ENCODE data around the gene SAMD8. TPM values are rescaled to one million over a fixed set of nuclear protein-coding genes. Genes with fewer than 3 reads are reported as not detected.
"Not testable (repeated sequence)": the region's sequence is repeated elsewhere in the genome, so short reads cannot be mapped to it uniquely, and the experiment has no call there.

SAMD8 gene
- total and polyA plus RNA-seq, 2 donors (not counting 1 experiment from before 2014, with no cell fraction given): 15.9 to 35.7 TPM

- H3K9me3 Mint-ChIP-seq (ENCODE audit: insufficient read depth): no peaks in the 10 kb centered on the region
- no peak overlapping the region for H3K4me3 Mint-ChIP-seq
- peaks cover 40% of the 10 kb centered on the region for H4K20me1 ChIP-seq (ENCODE audit: control insufficient read depth, insufficient read depth, low read length, poor library complexity, severe bottlenecking)
- TF ChIP-seq EZH2 (IDR thresholded peaks at IDR 0.05; ENCODE audit: borderline replicate concordance, insufficient read depth, low read depth, low read length, poor library complexity, severe bottlenecking): no peak
- TF ChIP-seq CTCF (IDR thresholded peaks at IDR 0.05): no peak
- H2AFZ ChIP-seq (ENCODE audit: insufficient read depth, low read depth, low read length, poor library complexity, severe bottlenecking): no peak overlapping the region
- ChIA-PET CTCF (no interaction called here), POLR2A (no interaction called here)
- H3K9ac ChIP-seq (ENCODE audit: low read length): no peak overlapping the region
- no peak overlapping the region for H3K27ac ChIP-seq (ENCODE audit: low read length in 2 of 2)
- H3K27me3 ChIP-seq (replicated peaks in 1 of 4; ENCODE audit: control extremely low read depth in 1 of 4, control insufficient read depth in 3 of 4, insufficient read depth in 4 of 4, low read length in 3 of 4): no peaks in the 10 kb centered on the region
- H3K4me1 Mint-ChIP-seq: peaks cover 21% of the 10 kb centered on the region
- no peaks in the 10 kb centered on the region for H3K9me3 ChIP-seq (ENCODE audit: control extremely low read depth in 1 of 3, control insufficient read depth in 2 of 3, insufficient read depth in 1 of 3, low read length in 2 of 3)
- no peak overlapping the region for H3K4me2 ChIP-seq (replicated peaks; ENCODE audit: low read depth, low read length, poor library complexity, severe bottlenecking)
- 95% methylated on average over 4 of the region's 4 CpGs for WGBS (ENCODE audit: insufficient coverage)
- DNase-seq: no peak
- H3K4me3 ChIP-seq (ENCODE audit: control extremely low read depth in 1 of 5, extremely low read depth in 1 of 5, insufficient read depth in 1 of 5, low read depth in 2 of 5, low read length in 4 of 5): no peak overlapping the region
- H3K27me3 Mint-ChIP-seq: no peaks in the 10 kb centered on the region
- ATAC-seq (ENCODE audit: low read depth): no peak
- no peak overlapping the region for H3K27ac Mint-ChIP-seq
- H3K4me1 ChIP-seq (ENCODE audit: control insufficient read depth in 2 of 2, insufficient read depth in 2 of 2, low read length in 2 of 2): no peaks in the 10 kb centered on the region
- H3K36me3 ChIP-seq (replicated peaks in 1 of 2; ENCODE audit: control extremely low read depth in 1 of 2, control insufficient read depth in 1 of 2, extremely low read depth in 1 of 2, insufficient read depth in 2 of 2, low read length in 1 of 2): peaks cover 8 to 87% of the 10 kb centered on the region in 2 experiments
- peaks cover 78% of the 10 kb centered on the region for H3K79me2 ChIP-seq (ENCODE audit: control insufficient read depth, insufficient read depth, low read length)
- intact Hi-C loops (cut with micrococcal nuclease): no loop called here
Observed at GRCh38 chr10:75220274-75220673, 108.8 kb downstream of the SAMD8 start.

GRCh38 chr10:75221492-75221891, 110.0 kb downstream of the SAMD8 start:
- H3K27ac Mint-ChIP-seq; H3K4me2 ChIP-seq (replicated peaks; ENCODE audit: low read depth, low read length, poor library complexity, severe bottlenecking); H2AFZ ChIP-seq (ENCODE audit: insufficient read depth, low read depth, low read length, poor library complexity, severe bottlenecking); H3K4me3 ChIP-seq (ENCODE audit: control extremely low read depth in 1 of 5, extremely low read depth in 1 of 5, insufficient read depth in 1 of 5, low read depth in 2 of 5, low read length in 4 of 5); H3K27me3 Mint-ChIP-seq; H3K27ac ChIP-seq (ENCODE audit: low read length in 2 of 2); H3K9me3 ChIP-seq (ENCODE audit: control extremely low read depth in 1 of 3, control insufficient read depth in 2 of 3, insufficient read depth in 1 of 3, low read length in 2 of 3); ATAC-seq (ENCODE audit: low read depth); H3K4me1 ChIP-seq (ENCODE audit: control insufficient read depth in 2 of 2, insufficient read depth in 2 of 2, low read length in 2 of 2); POLR2A ChIA-PET; H3K9me3 Mint-ChIP-seq (ENCODE audit: insufficient read depth); H3K27me3 ChIP-seq (replicated peaks in 1 of 4; ENCODE audit: control extremely low read depth in 1 of 4, control insufficient read depth in 3 of 4, insufficient read depth in 4 of 4, low read length in 3 of 4); H3K9ac ChIP-seq (ENCODE audit: low read length); H3K4me3 Mint-ChIP-seq; intact Hi-C loops (cut with micrococcal nuclease); DNase-seq; CTCF ChIA-PET: not testable (repeated sequence)
- peaks cover 29% of the 10 kb centered on the region for H4K20me1 ChIP-seq (ENCODE audit: control insufficient read depth, insufficient read depth, low read length, poor library complexity, severe bottlenecking)
- H3K4me1 Mint-ChIP-seq: peaks cover 29% of the 10 kb centered on the region
- H3K36me3 ChIP-seq (replicated peaks in 1 of 2; ENCODE audit: control extremely low read depth in 1 of 2, control insufficient read depth in 1 of 2, extremely low read depth in 1 of 2, insufficient read depth in 2 of 2, low read length in 1 of 2): peaks cover 8 to 82% of the 10 kb centered on the region in 2 experiments
- H3K79me2 ChIP-seq (ENCODE audit: control insufficient read depth, insufficient read depth, low read length): peaks cover 78% of the 10 kb centered on the region
- WGBS (ENCODE audit: insufficient coverage): 100% methylated on average over 3 of the region's 8 CpGs

All from B cell (primary cell).